Cardiac atrium fibroblast (primary cell): Measurements from ENCODE around the gene AMER2. TPM values are rescaled to one million over a fixed set of nuclear protein-coding genes. Genes with fewer than 3 reads are reported as not detected.

ENCODE experiments used
- total RNA-seq: library from RNA; depleted of rRNA; stranded (reverse); fragments of >200 nt; gene quantifications from 2 replicates; pipeline ENCODE4 v1.2.3, GENCODE V29; 2015

AMER2 gene, protein sequence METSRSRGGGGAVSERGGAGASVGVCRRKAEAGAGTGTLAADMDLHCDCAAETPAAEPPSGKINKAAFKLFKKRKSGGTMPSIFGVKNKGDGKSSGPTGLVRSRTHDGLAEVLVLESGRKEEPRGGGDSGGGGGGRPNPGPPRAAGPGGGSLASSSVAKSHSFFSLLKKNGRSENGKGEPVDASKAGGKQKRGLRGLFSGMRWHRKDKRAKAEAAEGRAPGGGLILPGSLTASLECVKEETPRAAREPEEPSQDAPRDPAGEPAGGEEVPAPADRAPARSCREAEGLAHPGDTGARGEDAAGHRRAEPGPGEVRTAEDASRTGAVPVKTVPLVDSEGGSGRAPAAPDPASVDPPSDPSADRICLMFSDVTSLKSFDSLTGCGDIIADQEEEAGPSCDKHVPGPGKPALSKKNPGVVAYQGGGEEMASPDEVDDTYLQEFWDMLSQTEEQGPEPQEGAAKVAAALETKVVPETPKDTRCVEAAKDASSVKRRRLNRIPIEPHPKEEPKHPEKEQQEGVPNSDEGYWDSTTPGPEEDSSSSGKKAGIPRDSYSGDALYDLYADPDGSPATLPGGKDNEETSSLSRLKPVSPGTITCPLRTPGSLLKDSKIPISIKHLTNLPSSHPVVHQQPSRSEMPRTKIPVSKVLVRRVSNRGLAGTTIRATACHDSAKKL
- not detected in 2 replicates for total RNA-seq

DNA sequence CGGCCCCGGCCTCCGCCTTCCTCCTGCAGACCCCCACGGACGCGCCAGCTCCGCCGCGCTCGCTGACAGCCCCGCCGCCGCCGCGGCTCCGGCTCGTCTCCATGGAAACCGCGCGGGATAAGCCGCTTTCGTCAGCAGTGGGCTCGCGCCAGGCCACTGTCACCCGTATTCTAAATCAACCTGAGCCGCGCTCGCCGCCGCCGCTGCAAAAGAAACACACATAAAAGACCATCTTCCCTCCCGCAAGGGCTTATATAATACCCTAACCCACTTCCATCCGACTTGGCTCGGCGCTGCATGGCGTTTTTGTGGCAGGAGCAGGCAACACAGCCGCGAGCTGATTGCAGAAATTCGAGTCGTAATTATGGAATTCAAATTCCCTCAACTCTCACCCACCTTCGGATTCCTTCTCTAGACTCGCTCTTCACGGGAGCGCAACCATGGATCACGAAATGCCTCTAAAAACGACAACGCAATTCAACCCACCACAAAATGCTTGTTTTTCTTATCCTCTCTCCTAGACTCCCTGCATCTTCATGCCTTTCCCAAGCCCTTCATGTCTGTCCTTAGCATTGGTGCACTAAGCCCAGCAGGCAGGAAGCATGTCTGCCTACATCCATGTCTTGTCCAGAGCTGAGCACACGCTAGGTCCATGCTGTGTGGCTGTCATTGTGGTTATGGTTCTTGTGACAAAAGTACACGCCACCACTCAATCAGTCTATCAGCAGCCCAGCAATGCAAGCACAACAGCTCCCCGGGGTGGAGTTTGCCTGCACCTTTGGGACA, at the start of gene AMER2:
Gene AMER2 (minus strand): TSS at position 772 of the 786 bp plus-strand sequence. CDS start 669 bp downstream, at position 103.

Other genes starting within 250 kb of the AMER2 start
- under 0.01 and 0.32 TPM in 2 replicates for gene PABPC3, start 76.2 kb downstream of the AMER2 start, total RNA-seq
- gene MTMR6, start 115.2 kb upstream of the AMER2 start, total RNA-seq, result 17.1 and 21.2 TPM in 2 replicates
- gene NUP58, start 129.3 kb upstream of the AMER2 start, total RNA-seq, result 30.7 and 38.1 TPM in 2 replicates
- 0.36 TPM in 1 of 2 replicates, not detected in the other for gene ATP8A2, start 199.7 kb upstream of the AMER2 start, total RNA-seq